HG03139 (cell line): Measurements from ENCODE around the gene SMU1.
"Not testable (repeated sequence)": the region's sequence is repeated elsewhere in the genome, so short reads cannot be mapped to it uniquely, and the experiment has no call there.

ENCODE experiments used
- ATAC-seq: cut with Tn5 transposase; IDR thresholded peaks from one replicate; pipeline ENCODE4 v1.9.1; 2021; ENCODE audit not compliant: unreplicated experiment

Gene SMU1

GRCh38 chr9:33105959-33106358, 29.5 kb upstream of the SMU1 start:
- ATAC-seq = no peak

DNA sequence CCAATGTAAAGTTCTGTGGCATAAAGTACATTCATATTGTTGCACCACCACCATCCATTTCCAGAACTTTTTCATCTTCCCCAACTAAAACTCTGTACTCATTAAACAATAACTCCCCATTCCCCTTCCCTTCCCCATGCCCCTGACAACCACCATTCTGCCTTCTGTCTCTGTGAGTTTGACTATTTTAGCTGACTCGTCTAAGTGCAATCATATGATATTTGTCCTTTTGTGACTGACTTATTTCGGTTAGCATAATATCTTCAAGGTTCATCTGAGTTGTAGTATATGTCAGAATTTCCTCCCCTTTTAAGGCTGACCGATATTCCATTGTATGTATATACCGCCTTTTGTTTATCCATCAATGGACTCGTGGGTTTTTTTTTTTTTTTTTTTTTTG, 29.0 kb upstream of the SMU1 start:
- ATAC-seq = no peak

DNA sequence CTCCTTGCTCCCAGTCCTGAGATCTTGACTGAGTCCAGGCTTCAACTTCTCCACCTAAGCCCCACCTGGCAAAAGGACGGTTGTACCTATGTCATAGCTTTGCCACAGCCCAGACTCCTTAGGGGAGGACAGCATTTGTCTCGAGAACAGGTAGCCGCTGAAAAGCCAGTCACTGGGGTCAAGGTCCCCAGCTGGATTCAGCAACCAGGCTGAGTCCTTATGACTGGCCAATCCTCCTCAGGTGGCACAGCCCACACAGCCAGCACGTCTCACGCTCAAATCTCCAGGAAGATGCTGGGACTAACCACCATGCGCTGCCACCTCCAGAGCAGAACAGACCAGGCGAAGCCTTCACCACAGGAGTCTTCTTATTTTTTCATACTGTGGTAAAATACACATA, 27.9 kb upstream of the SMU1 start:
- no peak for ATAC-seq

DNA sequence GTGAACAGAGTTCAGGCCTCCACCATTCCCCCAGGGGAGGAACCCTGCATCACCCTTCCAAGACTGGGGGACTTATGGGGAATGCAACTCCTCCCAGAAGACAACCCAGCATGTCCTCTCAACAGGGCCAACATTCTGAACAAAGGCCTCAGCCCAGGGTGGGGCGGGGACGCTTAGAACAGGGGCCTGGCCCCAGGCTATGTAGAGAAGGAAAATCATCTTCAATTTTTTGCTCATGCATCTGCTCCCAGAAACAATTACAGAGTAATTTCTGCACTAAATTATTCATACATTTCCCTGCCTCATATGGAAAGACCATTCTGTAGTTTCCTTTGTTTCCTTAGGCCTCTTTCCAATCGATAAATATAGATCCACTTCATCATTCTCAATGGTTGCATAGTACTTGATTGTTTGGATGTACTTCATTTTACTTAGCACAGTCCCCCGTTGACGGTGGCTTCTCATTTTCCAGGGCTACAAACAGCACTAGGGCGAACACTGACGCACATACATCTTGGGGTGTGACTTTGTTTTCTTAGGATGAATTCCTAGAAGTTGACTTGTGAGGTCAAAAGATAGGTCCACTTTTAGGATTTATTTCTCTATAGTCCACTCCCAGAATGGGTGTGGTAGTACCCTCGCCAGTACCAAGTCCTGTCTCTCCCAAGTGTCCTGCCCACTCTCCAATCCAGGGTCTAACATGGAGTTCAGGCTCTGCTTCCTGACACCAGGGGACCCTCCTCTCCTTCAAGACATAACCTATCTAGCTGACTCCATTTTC, 27.2 kb upstream of the SMU1 start:
- ATAC-seq = no peak

- no peak for ATAC-seq
Measured at GRCh38 chr9:33102551-33103210, 26.2 kb upstream of the SMU1 start.

GRCh38 chr9:33101104-33101951, 24.9 kb upstream of the SMU1 start:
- ATAC-seq = no peak

DNA sequence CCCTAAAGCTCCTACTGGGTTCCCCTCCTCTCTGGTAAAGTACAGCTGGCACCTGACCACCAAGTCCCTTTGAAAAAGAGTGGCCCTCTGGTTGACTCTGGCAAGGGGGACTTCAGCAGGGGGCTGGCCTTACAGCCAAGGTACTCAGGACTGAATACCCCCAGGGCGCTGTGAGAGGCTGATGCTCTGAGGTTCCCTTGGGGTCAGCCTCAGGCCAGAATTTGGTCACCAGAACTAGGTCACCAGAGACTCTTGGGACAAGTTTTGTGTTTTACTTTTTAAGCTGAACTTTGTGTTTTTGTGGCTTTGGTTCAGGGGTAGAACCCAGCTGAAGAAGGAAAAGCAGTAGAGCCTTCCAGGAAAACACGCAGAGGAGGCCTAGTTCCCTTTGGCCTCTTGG, 23.3 kb upstream of the SMU1 start:
- no peak for ATAC-seq

- ATAC-seq = no peak
Measured at GRCh38 chr9:33097192-33097591, 20.7 kb upstream of the SMU1 start.

- ATAC-seq = no peak
Measured at GRCh38 chr9:33092634-33093033, 16.2 kb upstream of the SMU1 start.

DNA sequence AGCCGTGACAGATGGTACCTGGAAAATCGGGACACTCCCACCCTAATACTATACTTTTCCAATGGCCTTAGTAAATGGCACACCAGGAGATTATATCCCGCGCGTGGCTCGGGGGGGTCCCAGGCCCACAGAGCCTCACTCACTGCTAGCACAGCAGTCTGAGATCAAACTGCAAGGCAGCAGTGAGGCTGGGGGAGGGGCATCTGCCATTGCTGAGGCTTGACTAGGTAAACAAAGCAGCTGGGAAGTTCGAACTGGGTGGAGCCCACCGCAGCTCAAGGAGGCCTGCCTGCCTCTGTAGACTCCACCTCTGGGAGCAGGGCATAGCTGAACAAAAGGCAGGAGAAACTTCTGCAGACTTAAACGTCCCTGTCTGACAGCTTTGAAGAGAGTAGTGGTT, 9.2 kb upstream of the SMU1 start:
- ATAC-seq = not testable (repeated sequence)

- ATAC-seq = no peak
Measured at GRCh38 chr9:33082538-33083326, 6.3 kb upstream of the SMU1 start.

DNA sequence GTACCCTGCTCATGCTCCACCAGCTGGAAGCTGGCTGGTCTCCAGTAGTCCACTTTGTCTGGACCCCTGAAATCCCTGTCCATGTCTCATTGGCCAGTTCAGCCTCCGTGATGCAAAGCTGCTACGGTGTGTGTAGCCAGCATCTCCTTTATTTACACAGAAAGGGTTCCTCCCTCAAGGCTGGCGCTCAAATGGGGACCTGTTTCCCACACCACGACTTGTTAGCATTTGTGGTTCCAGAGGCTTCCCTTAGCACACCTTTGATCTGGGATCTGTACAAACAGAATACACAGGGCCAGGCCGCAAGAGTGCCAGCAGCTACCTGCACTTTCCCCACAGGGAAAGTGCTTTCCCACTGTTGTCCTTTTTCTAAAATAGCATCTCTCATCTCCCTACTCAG, 5.7 kb upstream of the SMU1 start:
- ATAC-seq = no peak

DNA sequence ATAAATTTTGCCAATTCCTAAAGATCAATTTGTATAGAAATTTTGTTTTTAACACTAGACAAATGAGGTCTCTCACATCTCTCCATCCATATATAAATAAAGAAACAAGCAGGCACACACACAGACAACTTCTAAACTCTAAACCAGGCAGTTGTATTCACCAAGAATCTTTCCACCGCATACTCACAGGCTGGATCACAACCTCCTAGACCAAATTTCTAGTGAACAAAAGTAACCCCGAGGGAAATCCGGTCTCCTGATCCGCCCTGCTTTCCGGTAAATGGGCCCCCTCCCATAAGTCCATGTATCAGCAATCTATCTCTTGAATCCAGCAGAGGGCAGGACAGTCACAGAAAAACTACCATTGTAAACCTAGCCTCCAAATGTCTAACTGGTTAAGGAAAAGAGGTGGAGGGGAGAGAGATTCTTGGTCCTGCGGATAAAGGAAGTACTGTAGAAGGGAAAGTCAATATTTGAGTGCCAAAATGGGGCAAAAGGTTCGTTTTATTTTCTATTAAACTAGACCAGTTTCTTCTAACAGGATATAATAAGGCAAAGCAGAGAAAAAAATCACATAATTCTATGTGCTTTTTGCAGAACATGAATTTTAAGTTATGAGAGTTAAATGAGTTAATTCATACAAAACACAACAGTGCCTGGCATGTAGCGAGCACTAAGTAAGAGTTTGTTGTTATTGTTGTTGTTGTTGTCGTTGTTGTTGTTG, 4.8 kb upstream of the SMU1 start:
- no peak for ATAC-seq

GRCh38 chr9:33080534-33080933, 4.1 kb upstream of the SMU1 start:
- ATAC-seq = no peak

DNA sequence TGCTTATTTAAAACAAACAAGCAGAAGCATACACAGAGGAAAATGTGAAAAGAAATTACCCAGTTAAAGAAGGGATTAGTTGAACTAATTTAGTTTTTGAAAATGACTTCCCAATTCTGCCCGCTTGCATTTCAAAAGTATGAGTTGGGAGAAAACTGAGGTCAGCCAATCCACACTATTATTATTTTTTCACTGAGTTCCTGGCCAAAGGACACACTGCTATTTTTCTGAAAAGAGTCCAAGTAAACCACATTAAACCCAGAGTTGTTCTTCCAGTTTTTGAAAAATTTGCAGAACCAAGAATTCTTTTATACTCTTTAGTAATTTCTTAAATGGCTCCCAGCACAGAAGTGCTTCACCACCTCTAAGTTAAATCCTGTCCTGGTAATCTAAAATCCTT, 7.5 kb downstream of the SMU1 start:
- ATAC-seq = no peak

DNA sequence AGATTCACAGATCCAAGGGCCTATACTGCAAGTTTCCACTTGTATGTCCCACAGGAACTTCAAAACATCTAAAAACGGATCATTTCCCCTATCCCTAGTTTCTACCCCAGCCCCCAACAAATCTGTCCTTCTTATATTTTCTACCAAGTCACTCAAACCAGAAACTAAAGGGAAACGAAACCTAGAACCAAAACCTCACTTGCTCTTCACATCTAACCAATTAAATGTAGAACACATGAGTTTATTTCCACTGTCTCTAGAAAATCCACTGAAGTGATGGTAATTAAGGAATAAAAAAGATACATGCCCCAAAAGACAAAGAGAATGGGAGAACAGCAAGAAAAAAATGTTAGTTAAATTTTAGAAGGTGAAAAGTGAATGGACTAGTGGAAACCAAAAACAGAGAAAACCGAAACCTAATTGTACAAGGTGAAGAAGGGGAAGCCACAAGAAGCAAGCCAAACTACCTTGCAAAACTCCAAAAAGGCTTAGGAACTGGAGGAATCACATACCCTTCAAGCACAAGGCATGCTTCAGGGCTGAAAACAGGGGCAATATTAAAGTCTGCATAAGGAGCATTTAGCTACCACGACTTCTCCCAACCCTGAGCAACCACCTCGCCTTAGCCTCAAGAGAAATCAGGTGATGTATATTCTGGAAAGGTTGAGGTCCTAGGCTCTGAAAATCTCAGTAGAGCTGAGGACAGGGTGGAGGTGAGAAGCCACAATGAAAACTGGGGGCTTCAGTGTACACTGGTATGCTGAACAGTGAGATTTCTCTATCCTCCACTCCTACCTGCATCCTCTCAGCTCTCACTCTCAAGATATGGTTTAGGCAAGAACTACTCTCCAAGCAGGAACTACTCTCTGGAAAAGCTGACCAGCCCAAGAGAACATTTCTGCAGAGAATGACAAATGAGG, 11.1 kb downstream of the SMU1 start:
- peak; percentile 70 for ATAC-seq

DNA sequence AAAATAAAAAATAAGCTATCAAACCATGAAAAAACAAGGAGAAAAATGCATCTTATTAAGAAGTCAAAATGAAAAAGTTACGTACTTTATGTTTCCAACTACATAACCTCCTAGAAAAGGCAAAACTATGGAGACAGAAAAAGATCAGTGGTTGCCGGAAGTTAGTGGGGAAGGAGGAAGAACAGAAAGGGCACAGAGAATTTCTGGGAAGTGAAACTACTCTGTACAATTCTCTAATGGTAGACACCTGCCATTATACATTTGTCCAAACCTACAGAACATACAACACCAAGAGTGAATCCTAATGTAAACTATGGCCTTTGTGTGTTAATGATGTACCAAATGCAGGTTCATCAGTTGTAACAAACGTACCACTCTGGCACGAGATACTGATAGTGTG, 25.3 kb downstream of the SMU1 start:
- no peak for ATAC-seq

DNA sequence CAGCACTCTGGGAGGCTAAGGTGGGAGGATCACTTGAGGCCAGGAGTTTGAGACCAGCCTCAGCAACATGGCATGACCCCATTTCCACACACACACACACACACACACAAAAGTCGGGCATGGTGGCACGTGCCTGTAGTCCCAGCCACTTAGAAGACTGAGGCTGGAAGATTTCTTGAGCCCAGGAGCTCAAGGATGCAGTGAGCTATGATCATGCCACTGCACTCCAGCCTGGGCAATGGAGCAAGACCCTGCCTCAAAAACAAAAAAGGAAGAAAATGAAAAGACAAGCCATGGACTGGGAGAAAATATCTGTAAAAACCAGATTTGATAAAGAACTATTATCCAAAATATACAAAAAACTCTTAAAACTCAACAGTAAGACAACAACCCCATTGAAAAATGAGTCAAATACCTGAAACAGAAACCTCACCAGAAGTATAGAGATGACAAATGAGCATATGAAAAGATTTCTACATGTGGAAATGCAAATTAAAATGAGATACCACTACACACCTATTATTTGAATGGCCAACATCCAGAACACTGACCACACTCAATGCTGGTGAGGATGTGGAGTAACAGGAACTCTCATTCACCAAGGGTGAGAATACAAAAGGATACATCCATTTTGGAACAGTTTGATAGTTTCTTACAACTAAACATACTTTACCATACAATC, 26.7 kb downstream of the SMU1 start:
- no peak for ATAC-seq

DNA sequence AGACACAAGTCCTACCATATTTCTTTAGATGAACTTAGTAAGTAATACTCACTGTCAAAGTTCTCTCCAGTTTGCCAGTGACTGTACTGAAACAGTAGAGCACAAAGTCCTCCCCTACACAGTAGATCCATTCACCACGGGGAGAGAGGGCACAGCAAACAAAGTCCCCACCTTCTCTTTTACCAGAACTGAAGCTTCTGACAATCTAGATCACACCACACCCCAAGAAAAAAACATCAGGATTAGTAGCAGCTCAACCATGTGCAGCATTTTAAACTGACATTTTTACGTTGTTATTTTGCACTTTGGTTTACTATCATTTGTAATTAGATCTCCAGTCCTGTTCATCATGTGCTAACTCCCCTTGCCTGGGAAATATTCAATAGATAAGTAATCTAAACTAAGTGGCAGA, 28.4 kb downstream of the SMU1 start:
- no peak for ATAC-seq
